Panc1 (cell line): Measurements from ENCODE around the gene SCUBE3. TPM values are rescaled to one million over a fixed set of nuclear protein-coding genes. Genes with fewer than 3 reads are reported as not detected.

Source experiments
- ATAC-seq: fragments of 200-7000 bp; cut with Tn5 transposase; 2 replicates; pipeline ENCODE4 v1.9.1; 2020; ENCODE audit warnings: mild to moderate bottlenecking, moderate library complexity
- BruUV-seq: library from RNA; stranded (reverse); fragments of 400-500 nt; replicated peaks from 2 replicates; lab custom pipeline; 2021; lab: Mats Ljungman, UMichigan
- CTCF ChIA-PET: fragments of 300-600 bp; sonication (Branson Sonifier 250); formaldehyde crosslinking; loops from one replicate; lab custom pipeline; 2022; ENCODE audit warnings: antibody characterized with exemption; lab: Charles Lee
- POLR2A ChIA-PET: fragments of 300-600 bp; sonication (Branson Sonifier 250); formaldehyde crosslinking; loops from one replicate; lab custom pipeline; 2022; ENCODE audit warnings: antibody characterized with exemption; lab: Charles Lee
- DNase-seq: peaks from one replicate; pipeline ENCODE4 v3.0.0-alpha.2; 2010; ENCODE audit warnings: low read depth, low spot score
- H3K27ac ChIP-seq: 2 replicates; pipeline ENCODE4 v1.5.1; 2011; ENCODE audit warnings: mild to moderate bottlenecking, low read length, inconsistent platforms
- H3K27me3 ChIP-seq: fragments of 200-500 bp; sonication (Bioruptor generic); 2 replicates; pipeline ENCODE4 v1.6.0; 2014; ENCODE audit warnings: low read length, inconsistent platforms; ENCODE audit not compliant: control insufficient read depth, insufficient read depth
- H3K36me3 ChIP-seq: fragments of 200-500 bp; sonication (Bioruptor generic); 2 replicates; pipeline ENCODE4 v1.5.1; 2014; ENCODE audit warnings: inconsistent platforms, mild to moderate bottlenecking, low read length, moderate library complexity; ENCODE audit not compliant: control insufficient read depth, insufficient read depth
- H3K4me1 ChIP-seq: 2 replicates; pipeline ENCODE4 v1.5.1; 2011; ENCODE audit warnings: inconsistent platforms, mild to moderate bottlenecking, low read length, moderate library complexity; ENCODE audit not compliant: control insufficient read depth, insufficient read depth
- H3K4me3 ChIP-seq, 2 experiments: 2 replicates each; pipeline ENCODE4 v1.5.1; 2011 to 2012; ENCODE audit warnings: low read depth in 2 of 2, low read length in 2 of 2, mild to moderate bottlenecking in 2 of 2, inconsistent platforms in 1 of 2, moderate library complexity in 1 of 2
- H3K9me3 ChIP-seq: fragments of 200-500 bp; sonication (Bioruptor generic); 2 replicates; pipeline ENCODE4 v1.5.1; 2014; ENCODE audit warnings: low read depth, mild to moderate bottlenecking, inconsistent platforms, low read length, moderate library complexity; ENCODE audit not compliant: control insufficient read depth, insufficient read depth
- POLR2AphosphoS5 ChIP-seq: IDR thresholded peaks from 2 replicates; pipeline ENCODE4 v1.6.1; 2012; ENCODE audit warnings: mild to moderate bottlenecking, low read depth, low read length, moderate library complexity
- SIN3A ChIP-seq: IDR thresholded peaks from 2 replicates; pipeline ENCODE4 v1.6.1; 2012; ENCODE audit warnings: low read depth, mild to moderate bottlenecking, low read length, moderate library complexity, borderline replicate concordance; ENCODE audit not compliant: insufficient read depth
- TCF7L2 ChIP-seq: IDR thresholded peaks from 2 replicates; pipeline ENCODE4 v1.6.1; 2011; ENCODE audit warnings: mild to moderate bottlenecking, low read depth, low read length, inconsistent platforms
- in situ Hi-C: cut with HindIII; loops from 2 replicates; pipeline ENCODE4 v1.10.0; 2016; ENCODE audit warnings: low sequenced_read_pairs, low pct_unique_long_range_greater_than_20kb
- intact Hi-C: fragments of 100-400 bp; cut with micrococcal nuclease; formaldehyde crosslinking; loops from one replicate; pipeline ENCODE4 v1.10.0; 2022; ENCODE audit not compliant: unreplicated experiment
- total RNA-seq: library from RNA; stranded (reverse); gene quantifications from one replicate; pipeline ENCODE4 v1.2.1, GENCODE V29; 2021; ENCODE audit not compliant: unreplicated experiment
- TF ChIP-seq, protein P1 (sequence below): fragments of 450-650 bp; IDR thresholded peaks from 2 replicates; pipeline ENCODE4 v1.5.1; 2017; ENCODE audit warnings: mild to moderate bottlenecking
- TF ChIP-seq, protein P2 (sequence below), 2 experiments: IDR thresholded peaks; 2 replicates each; pipeline ENCODE4 v1.6.1; 2011 to 2012; ENCODE audit warnings: low read depth in 2 of 2, control low read depth in 1 of 2, low read length in 1 of 2, mild to moderate bottlenecking in 1 of 2, moderate library complexity in 1 of 2; ENCODE audit not compliant: insufficient read depth in 1 of 2

Gene SCUBE3
- total RNA-seq, 1 experiment from 2014 or later, result 1.6 TPM

DNA sequence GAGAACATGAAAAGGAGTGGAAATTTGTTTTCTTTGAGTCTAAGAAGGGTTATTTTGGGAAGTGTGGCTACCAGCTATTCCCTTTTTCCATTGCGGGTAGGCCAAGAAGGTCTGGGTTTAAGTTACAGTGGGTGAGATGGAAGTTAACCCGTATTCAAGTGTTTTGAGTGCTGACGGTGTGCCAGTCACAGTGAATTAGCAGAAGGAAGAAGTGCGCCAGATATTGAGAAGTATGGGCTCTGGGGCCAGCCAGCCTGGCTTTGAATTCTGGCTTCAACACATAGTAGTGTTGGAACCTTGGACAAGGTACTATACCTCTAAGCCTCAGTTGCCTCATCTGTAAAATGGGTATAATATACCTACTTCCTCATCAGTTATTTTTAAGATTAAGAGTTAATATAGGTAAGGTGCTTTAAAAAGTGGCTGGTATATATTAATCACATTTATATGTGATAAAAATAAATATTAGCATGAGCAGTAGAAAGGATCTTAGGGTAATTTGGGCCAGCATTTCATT is 62.0 kb downstream of the SCUBE3 start:
- ChIA-PET POLR2A (no interaction called here), CTCF (no interaction called here)
- Histone ChIP-seq H3K9me3 (no peaks in the 10 kb centered on the region), H3K4me1 (no peaks in the 10 kb centered on the region), H3K36me3 (no peaks in the 10 kb centered on the region), H3K27ac (no peak overlapping the region), H3K27me3 (no peaks in the 10 kb centered on the region), H3K4me3 (no peak overlapping the region)
- DNase-seq (no peak), ATAC-seq (no peak)
- in situ Hi-C loops (no loop called here), intact Hi-C loops (no loop called here)
- TF ChIP-seq, protein P1, sequence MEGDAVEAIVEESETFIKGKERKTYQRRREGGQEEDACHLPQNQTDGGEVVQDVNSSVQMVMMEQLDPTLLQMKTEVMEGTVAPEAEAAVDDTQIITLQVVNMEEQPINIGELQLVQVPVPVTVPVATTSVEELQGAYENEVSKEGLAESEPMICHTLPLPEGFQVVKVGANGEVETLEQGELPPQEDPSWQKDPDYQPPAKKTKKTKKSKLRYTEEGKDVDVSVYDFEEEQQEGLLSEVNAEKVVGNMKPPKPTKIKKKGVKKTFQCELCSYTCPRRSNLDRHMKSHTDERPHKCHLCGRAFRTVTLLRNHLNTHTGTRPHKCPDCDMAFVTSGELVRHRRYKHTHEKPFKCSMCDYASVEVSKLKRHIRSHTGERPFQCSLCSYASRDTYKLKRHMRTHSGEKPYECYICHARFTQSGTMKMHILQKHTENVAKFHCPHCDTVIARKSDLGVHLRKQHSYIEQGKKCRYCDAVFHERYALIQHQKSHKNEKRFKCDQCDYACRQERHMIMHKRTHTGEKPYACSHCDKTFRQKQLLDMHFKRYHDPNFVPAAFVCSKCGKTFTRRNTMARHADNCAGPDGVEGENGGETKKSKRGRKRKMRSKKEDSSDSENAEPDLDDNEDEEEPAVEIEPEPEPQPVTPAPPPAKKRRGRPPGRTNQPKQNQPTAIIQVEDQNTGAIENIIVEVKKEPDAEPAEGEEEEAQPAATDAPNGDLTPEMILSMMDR, result no peak
- BruUV-seq, result no TSS peak

DNA sequence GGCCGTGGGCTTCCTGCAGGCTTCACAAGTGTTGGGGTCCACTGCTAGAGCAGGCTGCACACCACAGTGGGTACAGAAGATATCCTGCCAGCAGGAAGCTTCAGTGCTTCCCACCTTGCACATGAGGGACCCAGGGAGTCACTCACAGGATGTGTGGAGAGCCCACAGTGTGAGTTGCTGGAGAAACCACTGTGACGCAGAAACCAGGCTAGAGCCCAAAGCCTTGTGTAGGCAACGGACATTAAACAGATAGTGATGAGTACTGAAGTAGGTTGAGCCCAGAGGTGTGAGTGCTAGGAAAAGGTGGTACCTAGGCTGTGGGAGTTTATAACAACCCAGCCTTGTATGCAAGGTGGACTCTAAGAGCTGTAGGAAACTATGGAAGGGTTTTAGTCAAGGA is 65.0 kb downstream of the SCUBE3 start:
- intact Hi-C loops (no loop called here), in situ Hi-C loops (no loop called here)
- H3K27me3 ChIP-seq, result no peaks in the 10 kb centered on the region
- CTCF ChIA-PET, result no interaction called here
- no peaks in the 10 kb centered on the region for H3K9me3 ChIP-seq
- TF ChIP-seq SIN3A, result no peak
- TF ChIP-seq POLR2AphosphoS5, result no peak
- TF ChIP-seq, protein P1, result no peak
- TF ChIP-seq, protein P2, sequence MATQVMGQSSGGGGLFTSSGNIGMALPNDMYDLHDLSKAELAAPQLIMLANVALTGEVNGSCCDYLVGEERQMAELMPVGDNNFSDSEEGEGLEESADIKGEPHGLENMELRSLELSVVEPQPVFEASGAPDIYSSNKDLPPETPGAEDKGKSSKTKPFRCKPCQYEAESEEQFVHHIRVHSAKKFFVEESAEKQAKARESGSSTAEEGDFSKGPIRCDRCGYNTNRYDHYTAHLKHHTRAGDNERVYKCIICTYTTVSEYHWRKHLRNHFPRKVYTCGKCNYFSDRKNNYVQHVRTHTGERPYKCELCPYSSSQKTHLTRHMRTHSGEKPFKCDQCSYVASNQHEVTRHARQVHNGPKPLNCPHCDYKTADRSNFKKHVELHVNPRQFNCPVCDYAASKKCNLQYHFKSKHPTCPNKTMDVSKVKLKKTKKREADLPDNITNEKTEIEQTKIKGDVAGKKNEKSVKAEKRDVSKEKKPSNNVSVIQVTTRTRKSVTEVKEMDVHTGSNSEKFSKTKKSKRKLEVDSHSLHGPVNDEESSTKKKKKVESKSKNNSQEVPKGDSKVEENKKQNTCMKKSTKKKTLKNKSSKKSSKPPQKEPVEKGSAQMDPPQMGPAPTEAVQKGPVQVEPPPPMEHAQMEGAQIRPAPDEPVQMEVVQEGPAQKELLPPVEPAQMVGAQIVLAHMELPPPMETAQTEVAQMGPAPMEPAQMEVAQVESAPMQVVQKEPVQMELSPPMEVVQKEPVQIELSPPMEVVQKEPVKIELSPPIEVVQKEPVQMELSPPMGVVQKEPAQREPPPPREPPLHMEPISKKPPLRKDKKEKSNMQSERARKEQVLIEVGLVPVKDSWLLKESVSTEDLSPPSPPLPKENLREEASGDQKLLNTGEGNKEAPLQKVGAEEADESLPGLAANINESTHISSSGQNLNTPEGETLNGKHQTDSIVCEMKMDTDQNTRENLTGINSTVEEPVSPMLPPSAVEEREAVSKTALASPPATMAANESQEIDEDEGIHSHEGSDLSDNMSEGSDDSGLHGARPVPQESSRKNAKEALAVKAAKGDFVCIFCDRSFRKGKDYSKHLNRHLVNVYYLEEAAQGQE (IDR thresholded peaks at IDR 0.05; ENCODE audit: insufficient read depth in 1 of 2, low read depth in 2 of 2, low read length in 1 of 2), result no peak
- TF ChIP-seq TCF7L2, result no peak
- DNase-seq (no peak), ATAC-seq (no peak)
- POLR2A ChIA-PET, result no interaction called here
- H3K4me1 ChIP-seq, result no peaks in the 10 kb centered on the region
- H3K36me3 ChIP-seq, result no peaks in the 10 kb centered on the region
- no TSS peak for BruUV-seq
- no peak overlapping the region for H3K27ac ChIP-seq
- H3K4me3 ChIP-seq, result no peak overlapping the region
